Ovary (tissue), 3 donors: ENCODE results near the gene TMEM233.

Source experiments
- CTCF ChIP-seq, 3 donors: fragments of 450-650 bp in 2 of 3; fragments of 200-600 bp in 1 of 3; IDR thresholded peaks; one replicate each; pipeline versions ENCODE4 v1.5.1 to v1.8.0; 2016 to 2022; ENCODE audit warnings: antibody characterized with exemption in 3 of 3, mild to moderate bottlenecking in 1 of 3
- EP300 ChIP-seq: sonication (generic); formaldehyde crosslinking; IDR thresholded peaks from one replicate; pipeline ENCODE4 v1.6.1; 2017; ENCODE audit warnings: antibody characterized with exemption
- donor health status: DM: no; HTN: no; CAD: no.

- TF ChIP-seq CTCF (IDR thresholded peaks at IDR 0.05) (no peak), EP300 (no peak)
These were observed 4.6 kb downstream of the TMEM233 start for GRCh38 chr12:119598159-119598558.
